Psoas muscle (tissue), 8 donors: Measurements from ENCODE around the gene SKIC2. TPM values are rescaled to one million over a fixed set of nuclear protein-coding genes. Genes with fewer than 3 reads are reported as not detected.
"Not testable (repeated sequence)": the region's sequence is repeated elsewhere in the genome, so short reads cannot be mapped to it uniquely, and the experiment has no call there.

ENCODE experiments used
- ATAC-seq, 4 donors: fragments of 200-7000 bp; cut with Tn5 transposase; one replicate each; pipeline ENCODE4 v1.9.1; 2020; ENCODE audit warnings: moderate library complexity in 3 of 4, mild to moderate bottlenecking in 2 of 4
- DNase-seq, 2 donors: peaks; one replicate each; pipeline ENCODE4 v3.0.0-alpha.2; 2020
- H3K27ac ChIP-seq: fragments of 200-600 bp; one replicate; pipeline ENCODE4 v1.8.0; 2022
- H3K27me3 ChIP-seq, 3 donors: fragments of 200-600 bp in 1 of 3; one replicate each; pipeline versions ENCODE4 v1.6.1 to v1.8.0; 2013 to 2022; ENCODE audit warnings: low read length in 2 of 3, mild to moderate bottlenecking in 2 of 3, moderate library complexity in 1 of 3; ENCODE audit not compliant: insufficient read depth in 3 of 3
- H3K36me3 ChIP-seq, 2 donors: fragments of 200-600 bp in 1 of 2; one replicate each; pipeline versions ENCODE4 v1.6.1 to v1.8.0; 2013 to 2022; ENCODE audit warnings: low read depth in 1 of 2, mild to moderate bottlenecking in 1 of 2, moderate library complexity in 1 of 2; ENCODE audit not compliant: insufficient read depth in 1 of 2
- H3K4me1 ChIP-seq: fragments of 200-600 bp; one replicate; pipeline ENCODE4 v1.8.0; 2022
- H3K4me3 ChIP-seq: fragments of 200-600 bp; one replicate; pipeline ENCODE4 v1.8.0; 2022; ENCODE audit warnings: mild to moderate bottlenecking
- H3K9me3 ChIP-seq: fragments of 200-600 bp; one replicate; pipeline ENCODE4 v1.8.0; 2022
- WGBS, 3 donors: extraction: QIAGEN DNeasy Blood & Tissue Kit; methylation state at CpG; one replicate each; pipeline versions ENCODE4 v1.1.6 to v1.1.7; 2013; 5-methylcytosine and 5-hydroxymethylcytosine counted together
- intact Hi-C, 2 donors: fragments of 100-400 bp; cut with DNase I; formaldehyde crosslinking; loops; one replicate each; pipeline versions ENCODE4 v1.11.0 to v1.14.2; 2022
- polyA plus RNA-seq, 3 donors: library from polyadenylated mRNA; stranded (reverse); fragments of 200-250 nt; gene quantifications; one replicate each; pipeline ENCODE4 v1.2.3, GENCODE V29; 2013
- total RNA-seq, 4 donors: library from RNA; stranded (reverse); fragmentation: NEBNext Ultra II Directional in 2 of 4; extraction: Animal tissue kit (Norgen Biotek cat#: 25700) in 2 of 4; gene quantifications; one replicate each; pipeline versions ENCODE4 v1.2.1 to v1.2.4, GENCODE V29; 2021 to 2023
- TF ChIP-seq, protein P1 (sequence below): fragments of 200-600 bp; IDR thresholded peaks from one replicate; pipeline ENCODE4 v1.8.0; 2022; ENCODE audit warnings: antibody characterized with exemption
- donor health status: healthy with polysubstance abuse.
- donor health status: DM: no; HTN: no; CAD: no; lungs with moderate emphysema.
- donor health status: Bipolar disorder and iron deficiency.
- donor health status: healthy.
- donor health status: DM: yes; HTN: yes; CAD: no.
- donor health status: DM: no; HTN: no; CAD: no.
- donor health status: DM: no; HTN: no; CAD: no.
- donor health status: DM: yes; HTN: yes; CAD: no.

Gene SKIC2
- total and polyA plus RNA-seq, 7 donors: 26.9 to 36.6 (median 30.2) TPM

- Histone ChIP-seq H3K27me3 (peaks cover 0 to 2% (median 0%) of the 10 kb centered on the region in 3 donors), H3K4me3 (no peak overlapping the region), H3K9me3 (no peaks in the 10 kb centered on the region), H3K36me3 (no peaks in the 10 kb centered on the region), H3K27ac (no peak overlapping the region), H3K4me1 (no peaks in the 10 kb centered on the region)
- TF ChIP-seq, protein P1, sequence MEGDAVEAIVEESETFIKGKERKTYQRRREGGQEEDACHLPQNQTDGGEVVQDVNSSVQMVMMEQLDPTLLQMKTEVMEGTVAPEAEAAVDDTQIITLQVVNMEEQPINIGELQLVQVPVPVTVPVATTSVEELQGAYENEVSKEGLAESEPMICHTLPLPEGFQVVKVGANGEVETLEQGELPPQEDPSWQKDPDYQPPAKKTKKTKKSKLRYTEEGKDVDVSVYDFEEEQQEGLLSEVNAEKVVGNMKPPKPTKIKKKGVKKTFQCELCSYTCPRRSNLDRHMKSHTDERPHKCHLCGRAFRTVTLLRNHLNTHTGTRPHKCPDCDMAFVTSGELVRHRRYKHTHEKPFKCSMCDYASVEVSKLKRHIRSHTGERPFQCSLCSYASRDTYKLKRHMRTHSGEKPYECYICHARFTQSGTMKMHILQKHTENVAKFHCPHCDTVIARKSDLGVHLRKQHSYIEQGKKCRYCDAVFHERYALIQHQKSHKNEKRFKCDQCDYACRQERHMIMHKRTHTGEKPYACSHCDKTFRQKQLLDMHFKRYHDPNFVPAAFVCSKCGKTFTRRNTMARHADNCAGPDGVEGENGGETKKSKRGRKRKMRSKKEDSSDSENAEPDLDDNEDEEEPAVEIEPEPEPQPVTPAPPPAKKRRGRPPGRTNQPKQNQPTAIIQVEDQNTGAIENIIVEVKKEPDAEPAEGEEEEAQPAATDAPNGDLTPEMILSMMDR: no peak
- ATAC-seq (no peak), DNase-seq (no peak)
- intact Hi-C loops: no loop called here
- WGBS, 3 donors: 77 to 97% (median 91%) methylated on average over 1 of the region's 1 CpG
These were observed 28.0 kb upstream of the SKIC2 start for GRCh38 chr6:31930962-31931361.

DNA sequence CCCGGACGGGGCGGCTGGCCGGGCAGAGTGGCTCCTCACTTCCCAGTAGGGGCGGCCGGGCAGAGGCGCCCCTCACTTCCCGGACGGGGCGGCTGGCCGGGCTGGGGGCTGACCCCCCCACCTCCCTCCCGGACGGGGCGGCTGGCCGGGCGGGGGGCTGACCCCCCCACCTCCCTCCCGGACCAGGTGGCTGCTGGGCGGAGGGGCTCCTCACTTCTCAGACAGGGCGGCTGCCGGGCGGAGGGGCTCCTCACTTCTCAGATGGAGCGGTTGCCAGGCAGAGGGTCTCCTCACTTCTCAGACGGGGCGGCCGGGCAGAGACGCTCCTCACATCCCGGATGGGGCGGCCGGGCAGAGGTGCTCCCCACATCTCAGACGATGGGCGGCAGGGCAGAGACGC lies 26.8 kb upstream of the SKIC2 start:
- 83 to 100% (median 89%) methylated on average over 1 to 25 of the region's 32 CpGs for WGBS, 3 donors
- DNase-seq, ATAC-seq, intact Hi-C loops, H3K9me3 ChIP-seq, H3K36me3 ChIP-seq, H3K4me3 ChIP-seq, H3K27ac ChIP-seq, H3K4me1 ChIP-seq, H3K27me3 ChIP-seq: not testable (repeated sequence)

GRCh38 chr6:31933537-31933936 lies 25.4 kb upstream of the SKIC2 start:
- H3K4me1 ChIP-seq: no peaks in the 10 kb centered on the region
- H3K27ac ChIP-seq: no peak overlapping the region
- H3K9me3 ChIP-seq: no peaks in the 10 kb centered on the region
- no peaks in the 10 kb centered on the region for H3K36me3 ChIP-seq
- H3K27me3 ChIP-seq: peaks cover 0 to under 1% (median 0%) of the 10 kb centered on the region in 3 donors
- WGBS, 3 donors: 84 to 85% (median 85%) methylated on average over 19 of the region's 19 CpGs
- intact Hi-C loops: no loop called here
- ATAC-seq: no peak
- TF ChIP-seq, protein P1: no peak
- DNase-seq: no peak
- H3K4me3 ChIP-seq: no peak overlapping the region

DNA sequence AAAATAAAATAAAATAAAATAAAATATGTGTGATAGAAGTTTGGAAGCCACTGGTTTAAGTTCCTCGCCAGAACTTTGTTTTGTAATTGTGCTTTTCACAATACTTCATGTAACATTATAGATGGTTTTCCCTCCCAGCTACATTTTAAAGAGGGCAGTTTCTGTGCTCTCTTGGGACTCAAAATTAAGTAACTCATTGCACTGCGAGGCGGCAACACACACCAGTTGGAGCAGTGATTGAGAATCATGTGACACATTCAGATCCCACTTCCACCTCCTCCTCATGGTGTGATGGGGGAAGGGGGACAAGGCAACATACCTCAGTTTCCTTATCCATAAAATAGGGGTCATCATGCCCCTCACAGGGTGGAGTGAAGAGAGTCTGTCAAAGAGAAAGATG lies 24.0 kb upstream of the SKIC2 start:
- intact Hi-C loops: no loop called here
- no peak for DNase-seq
- 57 to 60% (median 59%) methylated on average over 3 of the region's 3 CpGs for WGBS, 3 donors

DNA sequence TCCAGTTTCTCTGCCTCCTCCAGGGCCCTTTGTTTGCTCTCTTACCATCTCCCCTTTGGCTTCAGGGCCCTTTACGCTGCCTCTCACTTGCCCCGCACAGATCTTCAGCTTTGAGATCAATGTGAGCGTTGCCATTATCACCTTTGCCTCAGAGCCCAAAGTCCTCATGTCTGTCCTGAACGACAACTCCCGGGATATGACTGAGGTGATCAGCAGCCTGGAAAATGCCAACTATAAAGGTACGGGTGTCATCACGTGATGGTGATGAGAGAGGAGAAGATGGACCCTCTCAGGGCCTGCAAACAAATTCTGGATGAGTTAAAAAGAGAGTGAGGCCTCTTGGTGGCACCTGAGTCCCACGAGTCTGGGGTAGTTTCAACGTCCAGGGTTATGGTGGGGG lies 23.2 kb upstream of the SKIC2 start:
- no peak overlapping the region for H3K4me3 ChIP-seq
- H3K9me3 ChIP-seq: no peaks in the 10 kb centered on the region
- H3K27ac ChIP-seq: no peak overlapping the region
- DNase-seq (no peak), ATAC-seq (no peak)
- 77 to 80% (median 78%) methylated on average over 9 of the region's 9 CpGs for WGBS, 3 donors
- H3K36me3 ChIP-seq: no peaks in the 10 kb centered on the region
- intact Hi-C loops: no loop called here
- no peaks in the 10 kb centered on the region for H3K4me1 ChIP-seq
- no peaks in the 10 kb centered on the region for H3K27me3 ChIP-seq
- TF ChIP-seq, protein P1: no peak

More for the DNA sequence above, 24.0 kb upstream of the SKIC2 start:
- H3K36me3 ChIP-seq: no peaks in the 10 kb centered on the region
- no peaks in the 10 kb centered on the region for H3K4me1 ChIP-seq
- no peak overlapping the region for H3K4me3 ChIP-seq
- TF ChIP-seq, protein P1: no peak
- H3K27ac ChIP-seq: no peak overlapping the region
- no peaks in the 10 kb centered on the region for H3K9me3 ChIP-seq
- H3K27me3 ChIP-seq: no peaks in the 10 kb centered on the region
- ATAC-seq: no peak
